IMR-90 (cell line): ENCODE data around the gene ZSCAN31. TPM values are rescaled to one million over a fixed set of nuclear protein-coding genes. Genes with fewer than 3 reads are reported as not detected.

Source experiments
- microRNA-seq, 2 experiments: library from miRNA; stranded (forward) in 1 of 2; unstranded in 1 of 2; fragments of 10-50 nt in 1 of 2; fragments of <30 nt in 1 of 2; gene quantifications in 1 of 2; microRNA quantifications in 1 of 2; one replicate each; pipeline versions ENCODE3 to v1.1.0; 2013 to 2020; ENCODE audit not compliant: insufficient read depth in 1 of 2, insufficient read length in 1 of 2, unreplicated experiment in 1 of 2
- polyA plus RNA-seq, 3 experiments: library from polyadenylated mRNA; depleted of rRNA; stranded (reverse); fragments of >200 nt; gene quantifications; 2 replicates each; pipeline ENCODE4 v1.2.3, GENCODE V29; 2012; ENCODE audit warnings: low replicate concordance in 1 of 3
- small RNA-seq, 5 experiments: library from RNA; depleted of rRNA; stranded (forward); fragments of <200 nt; gene quantifications; one replicate each; pipeline ENCODE3, GENCODE V24; 2012
- total RNA-seq: library from RNA; depleted of rRNA; stranded (reverse); fragments of >200 nt; gene quantifications from 2 replicates; pipeline ENCODE4 v1.2.3, GENCODE V29; 2012; rRNA removed

The ZSCAN31 gene
- total and polyA plus RNA-seq, 2 of the 4 experiments (the other 2 are of a cell fraction): 1.4 to 4.7 TPM

Small RNAs within 50 kb of the gene (microRNA-seq; reads per million reads assigned to microRNA genes)
- not detected for gene AL021997.1 (ENCODE audit: insufficient read depth, insufficient read length)
- not detected for gene AL021997.2 (ENCODE audit: insufficient read depth, insufficient read length)

Small RNAs within 50 kb of the gene (small RNA-seq; reads per million reads assigned to genes)
- gene AL021997.1 (0 reads per million in 5 experiments), gene AL021997.2 (0 reads per million in 5 experiments)

Other genes with a start within 250 kb of the ZSCAN31 start
- gene ZSCAN16, start 211.5 kb downstream of the ZSCAN31 start, total RNA-seq: 2.5 and 3.0 TPM in 2 replicates
- 1.7 and 1.8 TPM in 2 replicates for gene ZSCAN16, start 211.5 kb downstream of the ZSCAN31 start, polyA plus RNA-seq (2012; rRNA removed)
- 15.0 and 22.8 TPM in 2 replicates for gene ZKSCAN8, start 194.3 kb downstream of the ZSCAN31 start, total RNA-seq
- gene ZKSCAN8, start 194.3 kb downstream of the ZSCAN31 start, polyA plus RNA-seq (2012; rRNA removed): 4.5 and 8.3 TPM in 2 replicates
- 16.9 and 17.7 TPM in 2 replicates for gene ZSCAN9, start 110.9 kb downstream of the ZSCAN31 start, total RNA-seq
- gene ZSCAN9, start 110.9 kb downstream of the ZSCAN31 start, polyA plus RNA-seq (2012; rRNA removed): 11.5 and 13.7 TPM in 2 replicates
- 4.7 and 5.7 TPM in 2 replicates for gene ZKSCAN4, start 83.9 kb downstream of the ZSCAN31 start, total RNA-seq
- gene ZKSCAN4, start 83.9 kb downstream of the ZSCAN31 start, polyA plus RNA-seq (2012; rRNA removed): 2.0 and 2.4 TPM in 2 replicates
- 0.54 and 0.83 TPM in 2 replicates for gene NKAPL, start 76.9 kb downstream of the ZSCAN31 start, total RNA-seq
- gene NKAPL, start 76.9 kb downstream of the ZSCAN31 start, polyA plus RNA-seq (2012; rRNA removed): 0.49 and 0.51 TPM in 2 replicates
- gene ZSCAN26, start 69.0 kb downstream of the ZSCAN31 start, total RNA-seq: 22.8 and 42.1 TPM in 2 replicates
- gene ZSCAN26, start 69.0 kb downstream of the ZSCAN31 start, polyA plus RNA-seq (2012; rRNA removed): 12.8 and 13.1 TPM in 2 replicates
- 6.3 and 6.9 TPM in 2 replicates for gene PGBD1, start 54.6 kb downstream of the ZSCAN31 start, total RNA-seq
- 3.3 and 3.9 TPM in 2 replicates for gene PGBD1, start 54.6 kb downstream of the ZSCAN31 start, polyA plus RNA-seq (2012; rRNA removed)
- 4.4 and 4.8 TPM in 2 replicates for gene ZKSCAN3, start 13.8 kb upstream of the ZSCAN31 start, total RNA-seq
- gene ZKSCAN3, start 13.8 kb upstream of the ZSCAN31 start, polyA plus RNA-seq (2012; rRNA removed): 2.1 and 3.7 TPM in 2 replicates
- gene ZSCAN12, start 63.6 kb upstream of the ZSCAN31 start, total RNA-seq: 6.4 and 6.5 TPM in 2 replicates
- gene ZSCAN12, start 63.6 kb upstream of the ZSCAN31 start, polyA plus RNA-seq (2012; rRNA removed): 1.6 and 2.0 TPM in 2 replicates
- 5.3 and 8.4 TPM in 2 replicates for gene ZSCAN23, start 107.3 kb upstream of the ZSCAN31 start, total RNA-seq
- gene ZSCAN23, start 107.3 kb upstream of the ZSCAN31 start, polyA plus RNA-seq (2012; rRNA removed): 0.89 and 1.7 TPM in 2 replicates
- not detected in 2 replicates for gene GPX6, start 179.6 kb upstream of the ZSCAN31 start, total RNA-seq
- not detected in 2 replicates for gene GPX6, start 179.6 kb upstream of the ZSCAN31 start, polyA plus RNA-seq (2012; rRNA removed)
- gene GPX5, start 189.7 kb upstream of the ZSCAN31 start, total RNA-seq: not detected in 2 replicates
- not detected in 2 replicates for gene GPX5, start 189.7 kb upstream of the ZSCAN31 start, polyA plus RNA-seq (2012; rRNA removed)